Spleen (tissue), 11 donors: Measurements from ENCODE around the gene ZNF512B. TPM values are rescaled to one million over a fixed set of nuclear protein-coding genes. Genes with fewer than 3 reads are reported as not detected.

Experiments used
- DNase-seq: peaks from one replicate; pipeline ENCODE4 v3.0.0-alpha.2; 2020
- H3K27ac ChIP-seq, 8 donors: fragments of 200-600 bp; sonication (generic) in 7 of 8; 1 replicate in 4 of 8; 2 replicates in 4 of 8; pipeline versions ENCODE4 v1.5.0 to v1.8.0; 2016 to 2021; ENCODE audit warnings: inconsistent platforms in 4 of 8, mild to moderate bottlenecking in 4 of 8, moderate library complexity in 1 of 8
- H3K27me3 ChIP-seq, 7 donors: fragments of 200-600 bp; sonication (generic) in 6 of 7; replicated peaks in 1 of 7; 1 replicate in 4 of 7; 2 replicates in 3 of 7; pipeline versions ENCODE4 v1.5.0 to v1.8.0; 2016 to 2021; ENCODE audit warnings: inconsistent platforms in 3 of 7, mild to moderate bottlenecking in 1 of 7
- H3K36me3 ChIP-seq, 6 donors: fragments of 200-600 bp; sonication (generic) in 5 of 6; 1 replicate in 4 of 6; 2 replicates in 2 of 6; pipeline versions ENCODE4 v1.5.0 to v1.8.0; 2016 to 2021; ENCODE audit warnings: inconsistent platforms in 2 of 6
- H3K4me1 ChIP-seq, 6 donors: fragments of 200-600 bp; sonication (generic) in 5 of 6; 1 replicate in 3 of 6; 2 replicates in 3 of 6; pipeline versions ENCODE4 v1.5.0 to v1.8.0; 2016 to 2021; ENCODE audit warnings: inconsistent platforms in 3 of 6
- H3K4me3 ChIP-seq, 8 donors: fragments of 200-600 bp; sonication (generic) in 7 of 8; 1 replicate in 4 of 8; 2 replicates in 4 of 8; pipeline versions ENCODE4 v1.5.0 to v1.8.0; 2016 to 2021; ENCODE audit warnings: inconsistent platforms in 4 of 8, mild to moderate bottlenecking in 4 of 8, moderate library complexity in 2 of 8
- H3K9me3 ChIP-seq, 8 donors: fragments of 200-600 bp; sonication (generic) in 7 of 8; 1 replicate in 4 of 8; 2 replicates in 4 of 8; pipeline versions ENCODE4 v1.5.0 to v1.8.0; 2016 to 2021; ENCODE audit warnings: inconsistent platforms in 4 of 8
- CTCF ChIP-seq, 11 experiments: fragments of 200-600 bp in 7 of 11; fragments of 450-650 bp in 4 of 11; sonication (generic) in 4 of 11; IDR thresholded peaks in 8 of 11; conservative IDR thresholded peaks in 3 of 11; 1 replicate in 7 of 11; 2 replicates in 4 of 11; pipeline versions ENCODE4 v1.4.0 to v1.8.0; 2016 to 2021; ENCODE audit warnings: antibody characterized with exemption in 11 of 11, inconsistent platforms in 4 of 11, mild to moderate bottlenecking in 1 of 11
- POLR2A ChIP-seq, 3 donors: fragments of 450-650 bp; IDR thresholded peaks; one replicate each; pipeline ENCODE4 v1.5.1; 2017; ENCODE audit warnings: antibody characterized with exemption in 3 of 3, mild to moderate bottlenecking in 1 of 3
- POLR2AphosphoS5 ChIP-seq, 3 donors: sonication (generic); formaldehyde crosslinking; IDR thresholded peaks; one replicate each; pipeline ENCODE4 v1.5.1; 2017; ENCODE audit warnings: antibody characterized with exemption in 3 of 3
- WGBS, 5 donors: extraction: QIAGEN DNeasy Blood & Tissue Kit in 3 of 5; methylation state at CpG; one replicate each; pipeline versions ENCODE4 v1.1.5 to v1.1.7; 2013 to 2018; 5-methylcytosine and 5-hydroxymethylcytosine counted together
- intact Hi-C: fragments of 100-400 bp; cut with DNase I; formaldehyde crosslinking; loops from one replicate; pipeline ENCODE4 v1.15.0; 2023; ENCODE audit warnings: low total_unique reads
- microRNA-seq, 3 donors: library from miRNA; unstranded; fragments of <30 nt; microRNA quantifications; one replicate each; pipeline versions ENCODE4 to v1.1.0, GENCODE V29; 2019 to 2020
- polyA plus RNA-seq, 3 donors: library from polyadenylated mRNA; stranded (reverse); fragments of 200-250 nt; gene quantifications; one replicate each; pipeline ENCODE4 v1.2.1, GENCODE V29; 2013
- small RNA-seq, 4 donors: library from RNA; depleted of rRNA; stranded (forward); fragments of <200 nt; gene quantifications; one replicate each; pipeline ENCODE3, GENCODE V24; 2016
- total RNA-seq, 7 donors: library from RNA; depleted of rRNA in 3 of 7; stranded (reverse); fragments of >200 nt in 3 of 7; fragmentation: NEBNext Ultra II Directional in 4 of 7; extraction: Animal tissue kit (Norgen Biotek cat#: 25700) in 4 of 7; gene quantifications; one replicate each; pipeline versions ENCODE4 v1.1.0 to v1.2.1, GENCODE V29; 2016 to 2021
- donor health status: healthy with polysubstance abuse.
- donor health status: DM: no; HTN: no; CAD: no; lungs with moderate emphysema.
- donor health status: DM: no; HTN: no; CAD: no.
- donor health status: Bipolar disorder and iron deficiency.
- donor health status: healthy.
- donor health status: DM: no; HTN: no; CAD: no.
- donor health status: DM: yes; HTN: yes; CAD: no.

Gene ZNF512B
- total and polyA plus RNA-seq, 10 donors: 3.4 to 21.8 (median 12.4) TPM

- Histone ChIP-seq H3K9me3 (no peaks in the 10 kb centered on the region), H3K27me3 (no peaks in the 10 kb centered on the region), H3K4me1 (peaks cover 19 to 100% (median 69%) of the 10 kb centered on the region in 6 donors), H3K36me3 (peaks cover 0 to 36% (median 0%) of the 10 kb centered on the region in 6 donors), H3K27ac (peak overlapping the region in 3 of 8 donors; percentile 13 to 97 (median 24)), H3K4me3 (no peak overlapping the region)
- 63 to 77% (median 67%) methylated on average over 14 to 16 of the region's 16 CpGs for WGBS, 5 donors
- no peak for DNase-seq
- intact Hi-C loops: loop anchor here (2.0 kb wide), 1 partner anchor 65 kb away; no protein-coding TSS in a partner anchor
- TF ChIP-seq CTCF (IDR thresholded peaks at IDR 0.05 in 8 of 11, conservative IDR thresholded peaks at IDR 0.05 in 3 of 11) (no peak), POLR2A (IDR thresholded peaks at IDR 0.05) (no peak), POLR2AphosphoS5 (IDR thresholded peaks at IDR 0.05) (no peak)
Measured at GRCh38 chr20:63908008-63908682, 61.6 kb downstream of the ZNF512B start.

Small RNA genes within 50 kb of the gene (microRNA-seq; reads per million reads assigned to microRNA genes)
- gene MIR1914 (0 reads per million in 3 donors), gene MIR647 (0 to 0.57 (median 0) reads per million in 3 donors), gene MIR941-1 (0 reads per million in 3 donors), gene MIR941-2 (0 reads per million in 3 donors), gene MIR941-3 (0 reads per million in 3 donors), gene MIR941-4 (0 reads per million in 3 donors), gene MIR941-5 (0 reads per million in 3 donors)

Small RNA genes within 50 kb of the gene (small RNA-seq; reads per million reads assigned to genes)
- gene MIR647: 0 reads per million in 4 donors
- 0 reads per million in 4 donors for gene MIR941-2
- gene MIR941-4: 0 reads per million in 4 donors
- gene MIR941-5: 0 reads per million in 4 donors
- 0 reads per million in 4 donors for gene RNU1-134P

Other genes starting within 250 kb of the ZNF512B start
- gene LIME1, start 233.3 kb downstream of the ZNF512B start, total RNA-seq: 10 to 100 TPM; 24.0 to 93.4 (median 39.0) TPM
- gene LIME1, start 233.3 kb downstream of the ZNF512B start, polyA plus RNA-seq: 10 to 100 TPM; 56.2 to 96.6 (median 80.4) TPM
- 100 to 1,000 TPM in 1 of 7 donors, 10 to 100 TPM in 6; 39.9 to 107 (median 64.8) TPM for gene SLC2A4RG, start 230.2 kb downstream of the ZNF512B start, total RNA-seq
- 10 to 100 TPM; 27.5 to 44.0 (median 34.3) TPM for gene SLC2A4RG, start 230.2 kb downstream of the ZNF512B start, polyA plus RNA-seq
- gene ZBTB46, start 138.7 kb downstream of the ZNF512B start, total RNA-seq: 10 to 100 TPM; 27.6 to 76.5 (median 35.9) TPM
- gene ZBTB46, start 138.7 kb downstream of the ZNF512B start, polyA plus RNA-seq: 10 to 100 TPM in 1 of 3 donors, 1 to 10 TPM in 2; 3.6 to 14.7 (median 4.7) TPM
- gene ABHD16B, start 108.4 kb downstream of the ZNF512B start, total RNA-seq: not detected
- under 1 TPM; 0.49 to 0.86 (median 0.57) TPM for gene ABHD16B, start 108.4 kb downstream of the ZNF512B start, polyA plus RNA-seq
- 100 to 1,000 TPM in 1 of 7 donors, 10 to 100 TPM in 6; 66.3 to 102 (median 92.1) TPM for gene TPD52L2, start 104.7 kb downstream of the ZNF512B start, total RNA-seq
- gene TPD52L2, start 104.7 kb downstream of the ZNF512B start, polyA plus RNA-seq: 10 to 100 TPM; 60.2 to 94.6 (median 63.5) TPM
- 10 to 100 TPM; 47.5 to 83.1 (median 65.4) TPM for gene DNAJC5, start 74.8 kb downstream of the ZNF512B start, total RNA-seq
- 10 to 100 TPM; 12.7 to 32.3 (median 15.2) TPM for gene DNAJC5, start 74.8 kb downstream of the ZNF512B start, polyA plus RNA-seq
- 10 to 100 TPM; 34.2 to 52.2 (median 47.1) TPM for gene UCKL1, start 13.5 kb downstream of the ZNF512B start, total RNA-seq
- gene UCKL1, start 13.5 kb downstream of the ZNF512B start, polyA plus RNA-seq: 10 to 100 TPM; 36.0 to 68.0 (median 62.7) TPM
- gene SAMD10, start 9.7 kb upstream of the ZNF512B start, total RNA-seq: 10 to 100 TPM in 3 of 7 donors, 1 to 10 TPM in 4; 6.0 to 13.8 (median 8.9) TPM
- gene SAMD10, start 9.7 kb upstream of the ZNF512B start, polyA plus RNA-seq: 10 to 100 TPM in 1 of 3 donors, 1 to 10 TPM in 2; 5.9 to 10.1 (median 6.1) TPM
- gene PRPF6, start 11.2 kb upstream of the ZNF512B start, total RNA-seq: 10 to 100 TPM; 53.4 to 71.1 (median 61.6) TPM
- 10 to 100 TPM; 39.9 to 52.4 (median 41.9) TPM for gene PRPF6, start 11.2 kb upstream of the ZNF512B start, polyA plus RNA-seq
- gene C20orf204, start 66.3 kb upstream of the ZNF512B start, total RNA-seq: 1 to 10 TPM in 5 of 7 donors, under 1 TPM in 2; 0.85 to 3.4 (median 2.0) TPM
- gene C20orf204, start 66.3 kb upstream of the ZNF512B start, polyA plus RNA-seq: 1 to 10 TPM; 1.5 to 3.9 (median 1.9) TPM
- gene SOX18, start 79.7 kb upstream of the ZNF512B start, total RNA-seq: 10 to 100 TPM; 12.1 to 63.1 (median 42.0) TPM
- 10 to 100 TPM in 2 of 3 donors, 1 to 10 TPM in 1; 7.3 to 25.5 (median 22.3) TPM for gene SOX18, start 79.7 kb upstream of the ZNF512B start, polyA plus RNA-seq
- 10 to 100 TPM; 18.6 to 60.8 (median 45.0) TPM for gene TCEA2, start 93.3 kb upstream of the ZNF512B start, total RNA-seq
- 10 to 100 TPM; 35.9 to 47.5 (median 41.5) TPM for gene TCEA2, start 93.3 kb upstream of the ZNF512B start, polyA plus RNA-seq
- 100 to 1,000 TPM in 4 of 7 donors, 10 to 100 TPM in 3; 91.6 to 186 (median 107) TPM for gene RGS19, start 109.6 kb upstream of the ZNF512B start, total RNA-seq
- gene RGS19, start 109.6 kb upstream of the ZNF512B start, polyA plus RNA-seq: 100 to 1,000 TPM in 1 of 3 donors, 10 to 100 TPM in 2; 80.4 to 125 (median 82.0) TPM
- gene OPRL1, start 110.2 kb upstream of the ZNF512B start, total RNA-seq: 1 to 10 TPM; 3.7 to 7.9 (median 5.1) TPM
- gene OPRL1, start 110.2 kb upstream of the ZNF512B start, polyA plus RNA-seq: 1 to 10 TPM; 1.9 to 4.9 (median 2.5) TPM
- gene LKAAEAR1, start 114.5 kb upstream of the ZNF512B start, total RNA-seq: under 1 TPM in 1 of 7 donors, not detected in 6; 0.66 TPM
- gene LKAAEAR1, start 114.5 kb upstream of the ZNF512B start, polyA plus RNA-seq: under 1 TPM; 0.26 to 0.53 (median 0.48) TPM
- under 1 TPM in 1 of 7 donors, not detected in 6; 0.26 TPM for gene NPBWR2, start 137.6 kb upstream of the ZNF512B start, total RNA-seq
- not detected for gene NPBWR2, start 137.6 kb upstream of the ZNF512B start, polyA plus RNA-seq
- gene MYT1, start 194.5 kb upstream of the ZNF512B start, total RNA-seq: 1 to 10 TPM in 2 of 7 donors, under 1 TPM in 2, not detected in 3; 0.57 to 2.2 (median 0.84) TPM
- gene MYT1, start 194.5 kb upstream of the ZNF512B start, polyA plus RNA-seq: under 1 TPM; 0.08 to 0.80 (median 0.24) TPM